MV-4-11 (cell line): ENCODE results near the gene DMRT3.
A peak's percentile ranks its signal among the peaks of the same experiment; 100 is the strongest.

ENCODE experiments used
- DNase-seq: peaks from one replicate; lab custom pipeline; 2025; lab: John Stamatoyannopoulos, UW

The DMRT3 gene

DNA sequence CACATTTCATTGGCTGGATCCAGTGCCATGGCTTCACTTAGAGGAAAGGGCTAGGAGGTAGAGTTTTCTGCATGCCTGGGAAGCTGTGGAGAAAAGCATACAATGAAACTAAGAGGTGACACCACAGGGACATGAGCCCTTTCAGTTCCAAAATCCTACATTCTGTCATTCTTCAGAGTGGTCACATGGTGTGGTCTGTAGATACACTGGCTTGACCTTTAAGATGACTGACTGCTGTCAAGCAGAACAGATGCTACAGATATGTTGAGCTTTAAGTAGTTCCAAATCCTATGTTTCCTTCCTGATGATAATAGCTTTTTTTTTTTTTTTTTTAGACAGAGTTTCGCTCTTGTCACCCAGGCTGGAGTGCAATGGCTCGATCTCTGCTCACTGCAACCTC, 26.2 kb downstream of the DMRT3 start:
- no peak for DNase-seq

DNA sequence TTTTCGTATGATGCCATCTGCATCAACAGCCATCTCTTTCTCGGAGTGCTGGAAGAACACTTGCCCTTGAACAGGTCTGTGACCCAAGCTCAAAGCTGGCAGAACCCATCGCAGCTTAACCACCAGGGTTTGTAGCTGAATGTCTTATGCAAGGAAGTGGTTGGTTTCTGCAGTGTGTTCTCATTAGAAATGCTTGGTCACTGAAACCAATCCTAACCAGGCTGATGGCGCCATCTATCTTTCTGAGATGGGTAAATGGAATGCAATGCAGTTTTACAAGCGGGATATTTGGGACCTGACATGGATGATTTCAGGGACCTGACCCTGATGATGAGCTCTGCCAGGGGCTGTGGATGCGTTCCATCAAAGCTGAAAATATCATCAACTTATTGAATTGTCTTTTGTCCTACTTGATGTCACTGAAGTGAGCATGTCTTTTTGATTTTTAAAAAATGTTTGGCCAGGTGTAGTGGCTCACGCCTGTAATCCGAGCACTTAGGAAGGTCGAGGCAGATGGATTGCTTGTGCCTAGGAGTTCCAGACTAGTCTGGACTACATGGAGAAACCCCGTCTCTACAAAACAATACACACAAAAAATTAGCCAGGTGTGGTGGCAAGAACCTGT, 28.7 kb downstream of the DMRT3 start:
- peak; percentile 85 for DNase-seq

DNA sequence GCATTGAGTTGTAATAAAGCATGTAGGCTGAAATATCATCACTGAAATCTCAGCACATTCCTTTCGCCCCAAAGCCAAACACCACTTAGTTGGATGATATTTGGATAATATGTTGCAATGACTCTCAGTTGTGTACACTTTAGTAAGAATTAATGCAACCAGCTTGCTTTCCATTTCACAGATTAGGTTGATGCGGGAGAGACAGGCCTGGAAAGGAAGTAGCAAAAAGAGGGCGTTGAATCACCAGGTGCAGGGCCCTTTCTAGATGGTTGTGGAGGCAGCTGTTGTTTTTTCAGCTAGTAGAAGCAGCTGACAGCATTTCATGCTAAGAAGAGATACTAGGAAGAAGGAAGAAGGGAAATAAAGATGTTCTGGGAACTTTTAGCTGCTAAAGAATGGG, 30.9 kb downstream of the DMRT3 start:
- DNase-seq, result peak; percentile 9

DNA sequence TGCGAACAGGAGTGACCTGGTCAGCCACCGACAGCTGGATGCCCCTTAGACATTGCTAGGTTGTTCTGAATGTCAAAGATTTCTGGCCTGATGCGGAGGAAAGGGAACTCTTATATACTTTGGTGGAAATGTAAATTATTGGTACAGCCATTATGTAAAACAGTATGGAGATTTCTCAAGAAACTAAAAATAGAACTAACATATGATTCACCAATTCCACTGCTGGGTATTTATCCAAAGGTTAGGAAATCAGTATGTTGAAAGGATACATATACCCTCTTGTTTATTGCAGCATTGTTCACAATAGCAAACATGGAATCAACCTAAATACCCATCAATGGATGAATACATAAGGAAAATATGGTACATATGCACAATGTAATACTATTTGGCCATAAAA, 31.8 kb downstream of the DMRT3 start:
- DNase-seq, result peak; percentile 62

DNA sequence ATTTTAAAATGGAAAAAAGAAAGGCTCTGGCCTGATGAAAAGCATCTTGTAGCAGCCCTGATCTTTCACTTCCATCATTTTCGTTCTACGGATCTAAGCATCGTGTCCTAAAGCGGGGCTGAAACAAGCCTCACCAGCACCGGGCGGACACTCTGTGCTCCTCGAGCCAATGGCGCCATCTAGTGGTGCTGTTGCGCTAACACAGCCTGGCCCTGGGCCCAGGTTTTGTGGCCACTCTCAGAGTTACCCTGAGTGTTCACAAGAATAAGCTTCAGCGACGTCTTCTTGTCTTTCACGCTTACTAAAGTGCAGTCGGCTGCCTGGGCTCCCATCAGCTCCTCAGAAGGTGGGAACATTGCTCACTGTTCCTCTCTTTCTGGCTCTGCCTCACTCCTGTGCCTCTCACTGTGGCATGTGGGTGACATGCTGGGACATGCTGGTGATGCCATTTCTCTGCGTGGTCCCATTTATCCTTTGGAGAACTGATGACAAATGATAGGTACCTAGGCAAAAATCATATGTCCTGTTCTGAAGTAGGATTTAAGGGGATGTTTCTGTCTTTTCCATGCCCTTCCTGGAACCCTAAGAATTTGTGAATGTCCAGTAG, 32.7 kb downstream of the DMRT3 start:
- peak; percentile 74 for DNase-seq

DNA sequence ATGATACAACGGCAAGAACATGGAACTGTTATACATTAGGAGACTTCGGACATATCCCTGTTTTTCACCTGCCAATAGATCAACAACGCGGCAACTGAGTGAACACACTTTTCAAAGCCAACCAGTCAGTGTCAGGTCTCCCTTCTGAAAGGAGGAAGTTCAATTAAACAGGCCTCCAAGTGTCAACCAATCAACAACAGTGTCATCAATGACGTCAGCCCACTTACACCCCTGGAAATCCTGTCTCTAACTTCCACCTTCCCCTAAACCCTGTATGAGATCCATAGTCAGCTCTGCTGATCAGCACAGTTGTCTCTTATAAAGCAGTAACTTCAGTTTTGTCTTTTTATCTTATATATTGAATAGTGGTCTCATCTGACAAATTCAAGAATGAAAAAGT, 36.6 kb downstream of the DMRT3 start:
- DNase-seq, result peak; percentile 44

DNA sequence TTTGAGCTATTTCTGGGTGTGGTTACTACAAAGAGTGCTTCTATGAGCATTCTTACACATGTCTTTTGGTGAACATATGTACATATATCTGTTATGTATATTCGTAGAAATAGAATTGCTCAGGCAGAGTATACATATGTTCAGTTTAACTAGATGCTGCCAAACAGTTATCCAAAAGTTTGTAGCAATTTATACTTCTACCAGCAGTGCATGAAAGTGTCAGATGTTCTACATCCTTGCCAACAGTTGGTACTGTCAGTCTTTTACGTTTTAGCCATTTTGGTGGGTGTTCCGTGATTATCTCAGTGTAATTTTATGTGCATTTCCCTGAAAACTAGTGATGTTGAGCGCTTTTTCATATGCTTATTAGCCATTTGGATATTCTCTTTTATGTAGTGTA, 37.8 kb downstream of the DMRT3 start:
- DNase-seq, result no peak

DNA sequence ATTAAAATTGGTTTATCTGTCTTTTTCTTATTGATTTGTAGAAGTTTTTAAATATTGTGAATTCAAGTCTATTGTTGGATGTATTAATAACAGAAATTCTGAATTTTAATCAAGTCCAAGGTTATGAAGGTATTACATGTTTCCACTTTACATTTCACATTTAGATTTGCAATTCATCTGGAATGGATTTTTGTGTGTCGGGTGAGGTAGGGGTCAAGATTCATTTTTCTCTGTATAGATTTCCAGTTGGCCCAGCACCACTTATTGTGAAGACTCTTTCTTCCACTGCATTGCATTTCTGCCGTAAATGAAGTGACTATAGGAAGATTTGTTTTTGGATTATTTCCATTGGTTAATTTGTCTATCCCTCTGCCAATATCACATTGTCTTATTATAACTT, 38.2 kb downstream of the DMRT3 start:
- DNase-seq, result no peak

DNA sequence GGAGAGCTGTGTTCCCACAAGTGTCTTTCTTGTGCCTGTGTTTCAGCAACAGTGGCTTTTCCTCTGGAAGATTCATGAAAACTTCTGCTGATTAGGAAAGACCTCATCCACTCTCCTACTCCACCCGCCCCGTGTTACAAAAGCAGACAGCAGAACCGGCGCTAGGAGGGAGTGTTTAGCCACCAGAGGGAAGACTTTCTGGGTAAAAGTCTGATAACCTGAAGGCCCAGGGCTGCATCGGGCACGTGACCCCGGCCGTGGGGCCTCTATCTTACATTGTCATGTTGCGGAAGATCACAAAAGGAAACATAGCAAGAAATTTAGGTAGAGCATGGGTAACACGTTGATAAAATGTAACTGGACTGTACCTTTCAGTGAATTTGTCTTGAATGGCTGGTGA, 41.7 kb downstream of the DMRT3 start:
- DNase-seq, result no peak

DNA sequence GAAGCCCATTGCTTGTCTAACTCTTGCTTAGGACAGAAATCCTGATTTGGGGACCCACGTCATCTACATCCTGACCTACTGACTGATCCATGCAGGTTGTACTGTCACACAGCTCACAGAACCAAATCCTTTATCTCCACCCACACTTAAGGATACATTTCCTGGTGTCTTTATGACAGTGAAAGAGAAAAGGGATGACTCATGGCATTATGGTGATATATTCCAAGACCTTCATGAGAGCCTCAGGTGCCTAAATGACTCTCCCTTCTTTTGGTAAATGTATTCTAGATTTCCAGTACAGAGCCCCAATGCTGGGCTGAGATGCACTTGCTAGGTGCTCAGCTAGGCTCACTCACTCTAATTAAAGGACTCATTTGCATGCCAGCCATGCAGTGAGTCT, 47.7 kb downstream of the DMRT3 start:
- no peak for DNase-seq

DNA sequence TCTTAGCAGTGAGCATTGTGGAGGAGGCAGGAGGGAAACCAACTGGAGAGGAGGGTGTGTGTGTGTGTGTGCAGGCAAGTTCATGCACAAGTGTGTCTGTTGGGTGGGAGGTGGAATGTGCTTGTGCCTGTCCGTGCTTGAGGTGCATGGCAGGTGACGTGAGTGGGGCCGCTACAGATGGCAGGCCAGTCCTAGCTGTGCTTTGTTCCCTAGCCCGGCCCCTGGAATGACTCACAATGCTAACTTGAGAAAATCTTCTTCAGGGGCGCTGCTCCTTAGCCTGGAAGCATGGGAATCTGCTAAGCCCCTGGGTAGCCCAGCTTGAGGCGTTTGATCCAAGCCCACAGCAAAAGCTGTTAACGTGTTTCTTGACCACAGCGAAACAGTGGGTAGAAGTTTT, 48.7 kb downstream of the DMRT3 start:
- peak; percentile 32 for DNase-seq

DNA sequence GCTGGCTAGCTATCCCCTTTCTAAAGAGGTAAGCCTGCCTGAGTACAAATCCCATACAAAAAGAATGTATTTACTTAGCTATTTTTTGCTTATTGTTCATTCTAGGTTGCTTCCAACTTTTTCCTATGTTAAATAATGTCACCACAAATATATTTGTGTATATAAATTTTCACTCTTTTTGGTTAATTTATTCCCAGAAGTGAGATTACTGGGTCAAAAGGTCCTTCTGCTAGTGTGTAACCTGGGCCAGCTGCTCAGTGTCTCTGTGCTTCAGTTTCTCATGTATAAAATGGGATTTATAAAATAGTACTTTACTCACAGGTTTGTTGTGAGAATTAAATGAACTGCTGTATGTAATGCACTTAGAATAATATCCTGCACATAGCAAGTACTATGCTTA, 49.8 kb downstream of the DMRT3 start:
- no peak for DNase-seq

DNA sequence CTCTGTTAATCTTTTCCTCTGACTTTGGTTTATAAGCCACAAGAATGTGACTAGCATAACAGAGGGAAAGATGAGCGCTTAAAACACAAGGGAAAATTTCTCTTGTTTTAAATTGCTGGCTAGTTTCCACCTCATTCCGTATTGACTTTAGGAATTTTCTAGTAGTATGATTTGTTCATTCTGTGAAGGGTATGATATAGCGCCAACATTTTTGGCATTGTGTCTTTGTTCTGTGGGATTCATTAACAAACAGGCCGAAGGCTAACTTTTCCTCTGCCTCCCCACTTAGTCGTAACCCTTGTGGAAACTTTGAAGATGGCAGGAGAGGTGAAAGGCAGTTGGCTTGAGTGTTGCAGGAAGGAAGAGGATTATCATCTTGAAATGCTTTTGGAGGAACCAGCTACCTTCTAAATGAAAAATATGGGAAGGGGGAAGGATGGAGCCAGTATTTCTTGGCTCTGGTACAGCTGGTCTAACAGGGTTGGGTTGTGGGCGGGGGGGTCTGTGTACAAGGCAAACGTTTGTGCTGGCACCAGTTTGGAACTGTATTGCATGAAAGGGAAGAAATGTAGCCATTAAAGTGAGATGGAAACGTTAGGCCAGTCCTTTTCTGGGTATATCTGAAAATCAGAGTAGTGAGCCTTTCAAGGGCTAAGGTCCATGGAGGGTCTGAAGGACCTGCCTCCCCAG, 52.2 kb downstream of the DMRT3 start:
- no peak for DNase-seq

DNA sequence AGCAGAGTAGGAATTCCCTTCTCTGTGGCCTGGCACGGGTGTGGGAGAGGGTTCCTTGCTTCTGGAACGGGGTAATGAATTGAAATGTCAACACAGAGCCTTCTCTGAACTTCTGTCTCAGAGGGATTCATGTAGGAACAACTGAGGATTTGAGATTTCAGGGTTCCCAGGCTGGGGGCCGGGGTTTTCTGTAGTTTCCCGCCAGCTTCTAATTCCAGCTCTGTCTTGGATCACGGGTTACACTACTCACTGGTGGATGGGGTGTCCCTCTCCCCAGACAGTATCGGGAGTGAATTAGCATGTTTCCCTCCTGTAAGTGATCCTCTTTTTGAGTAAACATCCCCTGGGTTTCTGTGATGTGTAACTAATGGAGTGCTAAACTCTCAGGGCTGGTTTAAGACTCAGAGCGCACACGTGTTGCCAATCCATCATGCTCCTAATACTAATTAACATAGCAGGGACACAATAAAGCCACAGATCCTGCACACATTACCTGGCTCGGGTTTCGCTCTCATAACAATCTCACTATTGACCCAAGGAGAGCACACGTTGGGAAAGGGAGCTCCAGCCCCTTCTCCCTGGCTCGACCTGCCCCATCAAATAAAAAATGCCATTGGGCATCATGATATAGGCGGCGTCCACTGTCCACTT, 55.6 kb downstream of the DMRT3 start:
- no peak for DNase-seq

DNA sequence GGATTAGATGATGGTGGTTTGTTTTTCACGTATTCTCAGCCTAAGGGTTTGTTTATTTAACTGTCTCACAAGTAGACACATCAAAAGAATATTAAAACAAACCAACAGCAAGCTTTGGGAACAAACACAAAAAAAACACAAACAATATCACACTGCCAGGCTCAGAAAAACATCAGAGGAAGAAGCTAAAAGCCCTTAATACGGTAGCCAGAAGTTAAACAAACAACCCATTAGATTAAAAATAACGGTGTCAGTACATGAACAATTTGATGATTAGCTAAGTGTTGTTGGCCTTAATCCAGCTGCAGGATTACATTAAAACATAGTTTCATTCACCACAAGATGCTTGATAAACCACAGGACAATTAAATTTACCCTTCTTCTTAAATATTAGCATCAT, 57.8 kb downstream of the DMRT3 start:
- DNase-seq, result no peak

DNA sequence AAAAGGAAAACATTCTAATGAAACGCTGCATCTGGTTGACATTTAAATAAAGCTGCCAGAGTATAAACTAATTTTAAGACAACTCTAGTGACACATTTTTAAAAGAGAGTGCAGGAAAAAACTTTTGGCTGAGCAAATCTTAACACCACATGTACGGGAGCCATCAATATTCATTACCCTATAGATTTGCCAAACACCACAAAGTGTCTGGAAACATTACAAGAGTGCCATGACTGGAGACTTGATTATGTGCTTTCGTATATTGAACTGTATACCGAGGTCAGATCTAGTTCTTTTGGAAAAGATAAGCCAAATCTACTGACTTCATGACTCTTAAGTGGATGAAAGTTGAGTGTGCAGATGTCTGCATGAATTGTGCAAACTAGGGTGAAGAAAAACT, 63.1 kb downstream of the DMRT3 start:
- DNase-seq, result no peak
